ENCODE measurements around the gene VAMP8.
A peak's percentile ranks its signal among the peaks of the same experiment; 100 is the strongest.

VAMP8 gene

DNA sequence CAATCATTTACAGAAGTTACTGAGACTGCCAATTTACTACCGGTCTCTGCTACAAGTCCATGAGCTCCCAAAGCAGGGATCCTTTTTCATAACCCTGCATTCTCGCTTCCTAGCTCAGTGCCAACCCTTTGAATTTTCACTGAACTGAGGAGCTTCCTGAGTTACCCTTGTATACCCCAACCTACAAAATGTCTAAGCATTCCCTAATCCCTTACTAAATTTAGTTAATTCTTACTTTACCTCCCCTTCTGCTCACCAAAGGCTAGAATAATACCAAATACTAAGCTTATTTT, 28.8 kb upstream of the VAMP8 start:
- no peak overlapping the region for H3K4me3 ChIP-seq (ENCODE audit: low read length)
- no peak for DNase-seq (ENCODE audit: low read depth)
- TF ChIP-seq, protein P1, sequence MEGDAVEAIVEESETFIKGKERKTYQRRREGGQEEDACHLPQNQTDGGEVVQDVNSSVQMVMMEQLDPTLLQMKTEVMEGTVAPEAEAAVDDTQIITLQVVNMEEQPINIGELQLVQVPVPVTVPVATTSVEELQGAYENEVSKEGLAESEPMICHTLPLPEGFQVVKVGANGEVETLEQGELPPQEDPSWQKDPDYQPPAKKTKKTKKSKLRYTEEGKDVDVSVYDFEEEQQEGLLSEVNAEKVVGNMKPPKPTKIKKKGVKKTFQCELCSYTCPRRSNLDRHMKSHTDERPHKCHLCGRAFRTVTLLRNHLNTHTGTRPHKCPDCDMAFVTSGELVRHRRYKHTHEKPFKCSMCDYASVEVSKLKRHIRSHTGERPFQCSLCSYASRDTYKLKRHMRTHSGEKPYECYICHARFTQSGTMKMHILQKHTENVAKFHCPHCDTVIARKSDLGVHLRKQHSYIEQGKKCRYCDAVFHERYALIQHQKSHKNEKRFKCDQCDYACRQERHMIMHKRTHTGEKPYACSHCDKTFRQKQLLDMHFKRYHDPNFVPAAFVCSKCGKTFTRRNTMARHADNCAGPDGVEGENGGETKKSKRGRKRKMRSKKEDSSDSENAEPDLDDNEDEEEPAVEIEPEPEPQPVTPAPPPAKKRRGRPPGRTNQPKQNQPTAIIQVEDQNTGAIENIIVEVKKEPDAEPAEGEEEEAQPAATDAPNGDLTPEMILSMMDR (IDR thresholded peaks at IDR 0.05; ENCODE audit: insufficient read depth, low read depth, low read length, missing control alignments) = no peak

- H3K4me3 ChIP-seq (ENCODE audit: low read length) = no peak overlapping the region
- TF ChIP-seq, protein P1 (IDR thresholded peaks at IDR 0.05; ENCODE audit: insufficient read depth, low read depth, low read length, missing control alignments) = no peak
- DNase-seq (ENCODE audit: low read depth) = no peak
These were observed 28.3 kb upstream of the VAMP8 start for GRCh38 chr2:85549095-85549494.

GRCh38 chr2:85549826-85550225, 27.6 kb upstream of the VAMP8 start:
- H3K4me3 ChIP-seq (ENCODE audit: low read length) = no peak overlapping the region
- DNase-seq (ENCODE audit: low read depth) = peak; percentile 44
- TF ChIP-seq, protein P1 (IDR thresholded peaks at IDR 0.05; ENCODE audit: insufficient read depth, low read depth, low read length, missing control alignments) = no peak

GRCh38 chr2:85550486-85550885, 26.9 kb upstream of the VAMP8 start:
- no peak for DNase-seq (ENCODE audit: low read depth)
- TF ChIP-seq, protein P1 (IDR thresholded peaks at IDR 0.05; ENCODE audit: insufficient read depth, low read depth, low read length, missing control alignments) = no peak
- H3K4me3 ChIP-seq (ENCODE audit: low read length) = no peak overlapping the region

- TF ChIP-seq, protein P1 (IDR thresholded peaks at IDR 0.05; ENCODE audit: insufficient read depth, low read depth, low read length, missing control alignments) = peak; percentile 95
- no peak overlapping the region for H3K4me3 ChIP-seq (ENCODE audit: low read length)
- peak; percentile 86 for DNase-seq (ENCODE audit: low read depth)
These were observed 25.4 kb upstream of the VAMP8 start for GRCh38 chr2:85551698-85552678.

- TF ChIP-seq, protein P1 (IDR thresholded peaks at IDR 0.05; ENCODE audit: insufficient read depth, low read depth, low read length, missing control alignments) = no peak
- H3K4me3 ChIP-seq (ENCODE audit: low read length) = no peak overlapping the region
- DNase-seq (ENCODE audit: low read depth) = no peak
These were observed 24.2 kb upstream of the VAMP8 start for GRCh38 chr2:85553184-85553583.

Measured in epithelial cell of esophagus (primary cell).